Measurements from ENCODE around the gene BIN1.

GRCh38 chr2:127128445-127128904 is 21.5 kb upstream of the BIN1 start:
- no peak for TF ChIP-seq CTCF (IDR thresholded peaks at IDR 0.05; ENCODE audit: borderline replicate concordance, extremely low read depth, low read length, poor library complexity, severe bottlenecking)
- no peak for TF ChIP-seq EZH2 (IDR thresholded peaks at IDR 0.05; ENCODE audit: borderline replicate concordance, low read depth, low read length, severe bottlenecking)

Data from DND-41 (cell line).